DND-41 (cell line): ENCODE measurements around the gene SFRP5.

Experiments used
- ATAC-seq: fragments of 200-7000 bp; cut with Tn5 transposase; 3 replicates; pipeline ENCODE4 v1.9.1; 2021; ENCODE audit warnings: low read depth; ENCODE audit not compliant: insufficient read depth
- DNase-seq: peaks from one replicate; pipeline ENCODE4 v3.0.0-alpha.2; 2020
- H2AFZ ChIP-seq: 2 replicates; pipeline ENCODE4 v1.6.0; 2012; ENCODE audit warnings: low read depth, low read length
- H3K27ac ChIP-seq: 2 replicates; pipeline ENCODE4 v1.5.1; 2012; ENCODE audit warnings: low read length, inconsistent platforms
- H3K27me3 ChIP-seq: fragments of 200-600 bp; sonication (generic); 2 replicates; pipeline ENCODE4 v1.6.0; 2012; ENCODE audit warnings: low read length, mild to moderate bottlenecking, inconsistent platforms; ENCODE audit not compliant: insufficient read depth, poor library complexity
- H3K36me3 ChIP-seq: 2 replicates; pipeline ENCODE4 v1.5.1; 2012; ENCODE audit warnings: low read length, inconsistent platforms; ENCODE audit not compliant: insufficient read depth
- H3K4me1 ChIP-seq: 2 replicates; pipeline ENCODE4 v1.5.1; 2012; ENCODE audit warnings: mild to moderate bottlenecking, low read length; ENCODE audit not compliant: insufficient read depth
- H3K4me2 ChIP-seq: 2 replicates; pipeline ENCODE4 v1.6.0; 2012; ENCODE audit warnings: mild to moderate bottlenecking, moderate library complexity, low read length, inconsistent platforms; ENCODE audit not compliant: insufficient read depth
- H3K4me3 ChIP-seq, 2 experiments: fragments of 200-600 bp in 1 of 2; shearing (Covaris generic) in 1 of 2; 2 replicates each; pipeline ENCODE4 v1.5.1; 2012 to 2016; ENCODE audit warnings: inconsistent platforms in 2 of 2, low read length in 2 of 2, mild to moderate bottlenecking in 2 of 2, low read depth in 1 of 2, moderate library complexity in 1 of 2
- H3K79me2 ChIP-seq: 2 replicates; pipeline ENCODE4 v1.6.0; 2012; ENCODE audit warnings: low read length, inconsistent platforms; ENCODE audit not compliant: insufficient read depth
- H3K9ac ChIP-seq: 2 replicates; pipeline ENCODE4 v1.6.0; 2012; ENCODE audit warnings: low read depth, mild to moderate bottlenecking, inconsistent platforms, low read length, moderate library complexity
- H3K9me3 ChIP-seq: 2 replicates; pipeline ENCODE4 v1.5.1; 2012; ENCODE audit warnings: low read length, moderate library complexity, mild to moderate bottlenecking, inconsistent platforms; ENCODE audit not compliant: insufficient read depth, severe bottlenecking
- H4K20me1 ChIP-seq: 2 replicates; pipeline ENCODE4 v1.6.0; 2012; ENCODE audit warnings: low read length; ENCODE audit not compliant: insufficient read depth
- CTCF ChIP-seq: IDR thresholded peaks from 2 replicates; pipeline ENCODE4 v1.5.1; 2012; ENCODE audit warnings: borderline replicate concordance, low read length, moderate library complexity, mild to moderate bottlenecking; ENCODE audit not compliant: poor library complexity, severe bottlenecking; ENCODE audit errors: extremely low read depth
- EZH2 ChIP-seq: IDR thresholded peaks from 3 replicates; pipeline ENCODE4 v1.6.1; 2012; ENCODE audit warnings: borderline replicate concordance, low read depth, mild to moderate bottlenecking, moderate library complexity, low read length, inconsistent platforms; ENCODE audit not compliant: severe bottlenecking

SFRP5 gene

GRCh38 chr10:97791824-97792721, 20.3 kb upstream of the SFRP5 start:
- H3K79me2 ChIP-seq: no peaks in the 10 kb centered on the region
- H3K4me1 ChIP-seq: peaks cover 13% of the 10 kb centered on the region
- no peak for TF ChIP-seq EZH2
- peak; percentile 96 for TF ChIP-seq CTCF
- H3K9ac ChIP-seq: no peak overlapping the region
- no peak overlapping the region for H2AFZ ChIP-seq
- H3K27ac ChIP-seq: no peak overlapping the region
- no peaks in the 10 kb centered on the region for H3K9me3 ChIP-seq
- no peak overlapping the region for H3K4me2 ChIP-seq
- no peaks in the 10 kb centered on the region for H3K36me3 ChIP-seq
- DNase-seq: peak; percentile 68
- H3K27me3 ChIP-seq: no peaks in the 10 kb centered on the region
- no peak overlapping the region for H3K4me3 ChIP-seq
- peak; percentile 83 for ATAC-seq
- peaks cover 6% of the 10 kb centered on the region; the same call in 1 of the 2 replicates for H4K20me1 ChIP-seq

DNA sequence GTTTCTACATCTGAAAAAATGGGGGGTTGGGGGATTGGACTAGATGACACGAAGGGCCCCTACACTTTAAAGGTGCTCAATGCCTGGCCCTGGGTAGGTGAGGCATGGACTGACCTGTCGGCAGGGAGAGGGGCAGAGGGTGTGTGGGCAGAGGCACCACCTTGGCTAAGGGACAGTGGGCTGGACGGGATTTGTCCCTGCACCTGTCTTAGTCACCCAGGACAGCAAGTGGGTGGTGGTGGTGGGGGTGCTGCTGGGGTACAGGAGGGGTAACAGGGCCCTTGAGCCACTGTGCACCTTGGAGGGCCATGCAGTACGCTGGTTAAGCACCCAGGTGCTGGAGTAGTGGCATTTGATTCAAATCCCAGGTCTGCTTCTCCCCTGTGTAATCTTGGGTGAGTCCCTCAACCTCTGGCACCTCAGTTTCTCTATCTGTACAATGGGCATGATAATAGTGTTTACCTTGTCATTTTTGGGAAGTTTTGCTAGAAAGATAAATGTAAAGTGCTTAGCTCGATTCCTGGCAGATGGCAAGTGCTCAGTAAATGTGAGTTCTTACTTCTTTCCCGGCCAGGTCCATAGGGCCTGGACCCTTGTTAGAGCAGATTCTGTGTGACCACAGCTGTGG, 18.1 kb upstream of the SFRP5 start:
- ATAC-seq (no peak), DNase-seq (no peak)
- Histone ChIP-seq H4K20me1 (peaks cover 6% of the 10 kb centered on the region; the same call in 1 of the 2 replicates), H3K9ac (no peak overlapping the region), H3K36me3 (no peaks in the 10 kb centered on the region), H3K9me3 (no peaks in the 10 kb centered on the region), H3K27me3 (no peaks in the 10 kb centered on the region), H3K4me1 (no peaks in the 10 kb centered on the region), H2AFZ (no peak overlapping the region), H3K79me2 (no peaks in the 10 kb centered on the region), H3K27ac (no peak overlapping the region), H3K4me3 (no peak overlapping the region), H3K4me2 (no peak overlapping the region)
- no peak for TF ChIP-seq EZH2
- no peak for TF ChIP-seq CTCF

DNA sequence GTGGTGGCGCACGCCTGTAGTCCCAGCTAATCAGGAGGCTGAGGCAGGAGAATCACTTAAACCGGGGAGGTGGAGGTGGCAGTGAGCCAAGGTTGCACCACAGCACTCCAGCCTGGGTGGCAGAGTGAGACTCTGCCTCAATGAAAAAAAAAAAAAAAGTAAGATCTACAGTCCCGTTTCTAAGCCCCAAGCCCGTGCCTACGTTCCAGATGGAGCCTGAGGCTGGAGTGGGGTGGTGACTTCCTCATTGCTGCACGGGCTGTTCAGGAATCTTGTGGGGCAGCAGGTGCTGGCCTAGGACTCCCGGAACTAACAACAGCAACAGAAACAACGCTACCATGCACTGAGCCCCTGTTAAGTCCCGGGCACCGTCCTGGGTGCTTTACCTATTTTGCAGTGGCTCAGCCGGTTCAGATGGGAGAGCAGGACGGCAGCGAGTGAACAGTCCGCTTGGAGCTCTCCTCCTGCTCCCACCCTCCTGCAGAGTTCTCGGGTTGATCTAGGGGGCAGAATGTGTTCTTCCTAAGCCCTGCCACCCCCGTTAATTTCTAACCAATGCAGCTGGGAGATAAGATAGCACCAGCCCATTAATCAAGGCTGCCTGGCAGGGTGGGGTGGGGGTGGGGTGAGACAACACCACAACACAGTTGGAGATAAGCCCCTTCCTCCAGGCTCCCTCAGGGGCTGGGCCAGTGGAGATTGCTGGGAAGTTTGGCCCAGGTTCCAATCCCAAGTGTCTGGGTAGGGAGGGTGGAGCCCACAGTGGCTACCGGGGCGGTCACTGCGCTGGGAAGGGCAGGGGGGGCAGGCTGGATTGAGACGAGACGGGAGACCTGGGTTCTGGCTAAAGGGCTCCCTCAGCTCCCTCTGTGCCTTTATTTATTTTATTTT, 17.0 kb upstream of the SFRP5 start:
- peaks cover 6% of the 10 kb centered on the region; the same call in 1 of the 2 replicates for H4K20me1 ChIP-seq
- no peak overlapping the region for H3K4me3 ChIP-seq
- DNase-seq: no peak

More for the DNA sequence above, 17.0 kb upstream of the SFRP5 start:
- H3K79me2 ChIP-seq: no peaks in the 10 kb centered on the region
- no peak overlapping the region for H3K4me2 ChIP-seq
- no peaks in the 10 kb centered on the region for H3K4me1 ChIP-seq
- H2AFZ ChIP-seq: no peak overlapping the region
- no peak for ATAC-seq
- no peak overlapping the region for H3K9ac ChIP-seq
- H3K36me3 ChIP-seq: no peaks in the 10 kb centered on the region
- TF ChIP-seq CTCF: no peak
- no peak for TF ChIP-seq EZH2
- H3K27me3 ChIP-seq: no peaks in the 10 kb centered on the region
- no peak overlapping the region for H3K27ac ChIP-seq
- no peaks in the 10 kb centered on the region for H3K9me3 ChIP-seq
